ENCODE measurements around the gene PLPPR1.

- TF ChIP-seq CTCF (IDR thresholded peaks at IDR 0.05) (no peak), POLR2A (IDR thresholded peaks at IDR 0.05) (no peak)
These were observed 118.0 kb downstream of the PLPPR1 start for GRCh38 chr9:101146508-101146907.
